Forelimb muscle (tissue), 1 donor: ENCODE results near the gene SON. TPM values are rescaled to one million over a fixed set of nuclear protein-coding genes. Genes with fewer than 3 reads are reported as not detected.
"Not testable (repeated sequence)": the region's sequence is repeated elsewhere in the genome, so short reads cannot be mapped to it uniquely, and the experiment has no call there.

Source experiments
- DNase-seq: peaks from one replicate; pipeline ENCODE4 v3.0.0-alpha.2; 2013; ENCODE audit warnings: low read depth
- polyA plus RNA-seq: library from polyadenylated mRNA; unstranded; fragments of 120-200 nt; gene quantifications from one replicate; pipeline ENCODE4 v1.2.1, GENCODE V29; 2013; ENCODE audit not compliant: insufficient read length

Gene SON
- polyA plus RNA-seq, result 209 TPM

- peak; percentile 96 for DNase-seq
These were observed at the start of gene SON for GRCh38 chr21:33542640-33543504. Gene SON (plus strand): TSS chr21:33543038. CDS start chr21:33543093, 55 bp downstream.

GRCh38 chr21:33493756-33494155, 49.1 kb upstream of the SON start:
- DNase-seq, result no peak

GRCh38 chr21:33495743-33496142, 47.1 kb upstream of the SON start:
- DNase-seq, result no peak

GRCh38 chr21:33496345-33496744, 46.5 kb upstream of the SON start:
- DNase-seq, result no peak

GRCh38 chr21:33505833-33506232, 37.0 kb upstream of the SON start:
- no peak for DNase-seq

GRCh38 chr21:33507003-33507402, 35.8 kb upstream of the SON start:
- DNase-seq, result not testable (repeated sequence)

GRCh38 chr21:33510826-33511225, 32.0 kb upstream of the SON start:
- no peak for DNase-seq

- DNase-seq, result no peak
These were observed 31.2 kb upstream of the SON start for GRCh38 chr21:33511639-33512038.

- no peak for DNase-seq
These were observed 30.4 kb upstream of the SON start for GRCh38 chr21:33512481-33512880.

GRCh38 chr21:33514229-33514628, 28.6 kb upstream of the SON start:
- DNase-seq, result no peak

GRCh38 chr21:33518899-33519298, 23.9 kb upstream of the SON start:
- no peak for DNase-seq

GRCh38 chr21:33522297-33522952, 20.4 kb upstream of the SON start:
- no peak for DNase-seq

- no peak for DNase-seq
These were observed 19.9 kb upstream of the SON start for GRCh38 chr21:33522953-33523349.

- no peak for DNase-seq
These were observed 11.8 kb upstream of the SON start for GRCh38 chr21:33531007-33531406.

- DNase-seq, result no peak
These were observed 5.6 kb upstream of the SON start for GRCh38 chr21:33537212-33537611.

- DNase-seq, result no peak
These were observed 3.2 kb upstream of the SON start for GRCh38 chr21:33539616-33540015.

- DNase-seq, result no peak
These were observed 2.1 kb upstream of the SON start for GRCh38 chr21:33540711-33541104.

- no peak for DNase-seq
These were observed 1.6 kb upstream of the SON start for GRCh38 chr21:33541105-33541711.

GRCh38 chr21:33541756-33542639, 840 bp upstream of the SON start, which contains the start of gene GART:
Gene GART (minus strand): TSS chr21:33542117. CDS start chr21:33539315, 2,802 bp downstream.
- DNase-seq, result peak; percentile 34

- DNase-seq, result no peak
These were observed 779 bp downstream of the SON start for GRCh38 chr21:33543505-33544129.
